ENCODE data around the gene CGRRF1.

DNA sequence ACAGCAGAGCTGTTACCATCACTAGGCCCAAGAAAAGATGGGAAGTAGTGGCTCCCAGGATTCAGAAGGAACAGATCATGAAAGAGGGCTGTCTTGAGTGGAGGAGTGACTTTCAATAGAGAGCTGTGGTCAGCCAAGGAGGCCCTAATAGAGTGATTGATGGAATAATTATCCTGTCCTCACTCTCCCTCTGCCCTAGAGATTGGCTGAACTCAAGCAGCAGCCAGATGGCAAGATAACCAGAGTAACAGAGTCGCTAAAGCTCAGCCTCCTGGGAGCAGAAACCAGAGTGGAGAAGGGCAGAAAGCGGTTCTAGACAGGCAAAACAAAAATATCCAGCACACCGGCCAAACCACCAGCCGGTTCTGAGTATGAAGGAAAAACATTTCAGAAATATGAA is 44.1 kb upstream of the CGRRF1 start:
- TF ChIP-seq, protein P1, sequence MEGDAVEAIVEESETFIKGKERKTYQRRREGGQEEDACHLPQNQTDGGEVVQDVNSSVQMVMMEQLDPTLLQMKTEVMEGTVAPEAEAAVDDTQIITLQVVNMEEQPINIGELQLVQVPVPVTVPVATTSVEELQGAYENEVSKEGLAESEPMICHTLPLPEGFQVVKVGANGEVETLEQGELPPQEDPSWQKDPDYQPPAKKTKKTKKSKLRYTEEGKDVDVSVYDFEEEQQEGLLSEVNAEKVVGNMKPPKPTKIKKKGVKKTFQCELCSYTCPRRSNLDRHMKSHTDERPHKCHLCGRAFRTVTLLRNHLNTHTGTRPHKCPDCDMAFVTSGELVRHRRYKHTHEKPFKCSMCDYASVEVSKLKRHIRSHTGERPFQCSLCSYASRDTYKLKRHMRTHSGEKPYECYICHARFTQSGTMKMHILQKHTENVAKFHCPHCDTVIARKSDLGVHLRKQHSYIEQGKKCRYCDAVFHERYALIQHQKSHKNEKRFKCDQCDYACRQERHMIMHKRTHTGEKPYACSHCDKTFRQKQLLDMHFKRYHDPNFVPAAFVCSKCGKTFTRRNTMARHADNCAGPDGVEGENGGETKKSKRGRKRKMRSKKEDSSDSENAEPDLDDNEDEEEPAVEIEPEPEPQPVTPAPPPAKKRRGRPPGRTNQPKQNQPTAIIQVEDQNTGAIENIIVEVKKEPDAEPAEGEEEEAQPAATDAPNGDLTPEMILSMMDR (IDR thresholded peaks at IDR 0.05): no peak
- TF ChIP-seq, protein P2, sequence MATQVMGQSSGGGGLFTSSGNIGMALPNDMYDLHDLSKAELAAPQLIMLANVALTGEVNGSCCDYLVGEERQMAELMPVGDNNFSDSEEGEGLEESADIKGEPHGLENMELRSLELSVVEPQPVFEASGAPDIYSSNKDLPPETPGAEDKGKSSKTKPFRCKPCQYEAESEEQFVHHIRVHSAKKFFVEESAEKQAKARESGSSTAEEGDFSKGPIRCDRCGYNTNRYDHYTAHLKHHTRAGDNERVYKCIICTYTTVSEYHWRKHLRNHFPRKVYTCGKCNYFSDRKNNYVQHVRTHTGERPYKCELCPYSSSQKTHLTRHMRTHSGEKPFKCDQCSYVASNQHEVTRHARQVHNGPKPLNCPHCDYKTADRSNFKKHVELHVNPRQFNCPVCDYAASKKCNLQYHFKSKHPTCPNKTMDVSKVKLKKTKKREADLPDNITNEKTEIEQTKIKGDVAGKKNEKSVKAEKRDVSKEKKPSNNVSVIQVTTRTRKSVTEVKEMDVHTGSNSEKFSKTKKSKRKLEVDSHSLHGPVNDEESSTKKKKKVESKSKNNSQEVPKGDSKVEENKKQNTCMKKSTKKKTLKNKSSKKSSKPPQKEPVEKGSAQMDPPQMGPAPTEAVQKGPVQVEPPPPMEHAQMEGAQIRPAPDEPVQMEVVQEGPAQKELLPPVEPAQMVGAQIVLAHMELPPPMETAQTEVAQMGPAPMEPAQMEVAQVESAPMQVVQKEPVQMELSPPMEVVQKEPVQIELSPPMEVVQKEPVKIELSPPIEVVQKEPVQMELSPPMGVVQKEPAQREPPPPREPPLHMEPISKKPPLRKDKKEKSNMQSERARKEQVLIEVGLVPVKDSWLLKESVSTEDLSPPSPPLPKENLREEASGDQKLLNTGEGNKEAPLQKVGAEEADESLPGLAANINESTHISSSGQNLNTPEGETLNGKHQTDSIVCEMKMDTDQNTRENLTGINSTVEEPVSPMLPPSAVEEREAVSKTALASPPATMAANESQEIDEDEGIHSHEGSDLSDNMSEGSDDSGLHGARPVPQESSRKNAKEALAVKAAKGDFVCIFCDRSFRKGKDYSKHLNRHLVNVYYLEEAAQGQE (IDR thresholded peaks at IDR 0.05; ENCODE audit: insufficient read depth in 1 of 2, low read depth in 2 of 2, low read length in 1 of 2): no peak

Measured in Panc1 (cell line).